Measurements from ENCODE around the gene PLPP3.
"Not testable (repeated sequence)": the region's sequence is repeated elsewhere in the genome, so short reads cannot be mapped to it uniquely, and the experiment has no call there.

Gene PLPP3

DNA sequence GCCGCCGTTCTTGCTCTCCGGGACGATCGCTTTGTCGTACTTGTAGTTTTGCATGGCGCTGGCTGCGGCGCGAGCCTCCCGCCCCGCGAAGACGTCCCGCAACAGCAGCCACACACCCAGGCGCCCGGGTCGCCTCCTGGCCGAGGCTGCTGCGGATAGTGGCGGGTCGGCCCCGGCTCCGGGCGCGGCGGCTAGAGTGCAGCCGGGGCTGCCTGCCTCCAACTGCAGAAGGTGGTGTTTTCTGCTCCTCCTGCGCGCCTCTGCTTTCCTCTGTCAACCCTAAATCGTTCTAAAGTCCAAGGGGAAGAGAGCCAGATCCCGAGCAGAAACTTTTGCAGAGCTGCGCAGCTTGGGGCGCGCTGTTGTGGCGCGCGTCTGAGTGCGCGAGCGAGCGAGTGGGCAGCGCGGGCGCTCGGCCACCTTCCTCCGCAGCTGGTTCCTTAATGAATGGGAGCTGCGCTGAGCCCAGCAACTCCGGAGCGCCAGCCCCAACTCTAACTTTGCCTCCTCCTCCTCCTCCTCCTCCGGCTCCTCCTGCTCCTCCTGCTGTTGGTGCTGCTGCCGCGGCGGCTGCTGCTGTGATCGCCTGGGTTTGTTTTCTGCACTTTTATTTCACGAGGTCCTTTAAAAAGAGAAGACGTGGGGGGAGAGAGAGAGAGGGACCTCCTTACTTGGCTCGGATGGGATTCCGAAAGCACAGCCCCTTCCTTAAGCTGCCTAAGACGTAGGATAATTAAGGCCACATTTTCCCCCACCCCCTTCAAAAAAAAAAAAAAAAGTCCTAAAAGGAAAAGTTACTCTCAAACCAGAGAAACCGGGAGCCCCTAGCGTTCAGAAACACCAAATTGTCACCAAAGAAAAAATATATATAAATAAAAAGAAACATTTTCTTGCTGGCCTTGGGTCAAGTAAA is at the start of gene PLPP3:
Gene PLPP3 (minus strand): TSS at position 601 of the 913 bp plus-strand sequence. CDS start 547 bp downstream, at position 54.
- no peak for DNase-seq

DNA sequence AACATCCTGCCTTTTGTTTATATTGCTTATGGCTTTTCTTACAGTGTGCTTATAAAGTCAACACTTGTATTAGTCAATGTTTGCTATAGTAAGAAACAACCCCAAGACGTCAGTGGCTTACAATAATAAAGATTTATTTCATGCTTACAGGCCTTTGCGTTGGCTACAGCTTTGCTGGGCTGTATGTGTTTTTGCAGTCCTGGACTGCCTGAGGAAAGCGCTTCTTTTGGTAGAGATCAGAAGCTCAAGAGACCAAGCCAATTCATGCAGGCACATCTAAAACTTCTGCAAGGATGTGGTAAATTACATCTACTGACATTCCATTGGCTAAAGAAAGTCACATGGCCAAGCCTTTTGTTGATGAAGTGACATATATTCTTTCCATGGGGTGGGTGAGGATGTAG is 48.3 kb upstream of the PLPP3 start:
- DNase-seq, result no peak

DNA sequence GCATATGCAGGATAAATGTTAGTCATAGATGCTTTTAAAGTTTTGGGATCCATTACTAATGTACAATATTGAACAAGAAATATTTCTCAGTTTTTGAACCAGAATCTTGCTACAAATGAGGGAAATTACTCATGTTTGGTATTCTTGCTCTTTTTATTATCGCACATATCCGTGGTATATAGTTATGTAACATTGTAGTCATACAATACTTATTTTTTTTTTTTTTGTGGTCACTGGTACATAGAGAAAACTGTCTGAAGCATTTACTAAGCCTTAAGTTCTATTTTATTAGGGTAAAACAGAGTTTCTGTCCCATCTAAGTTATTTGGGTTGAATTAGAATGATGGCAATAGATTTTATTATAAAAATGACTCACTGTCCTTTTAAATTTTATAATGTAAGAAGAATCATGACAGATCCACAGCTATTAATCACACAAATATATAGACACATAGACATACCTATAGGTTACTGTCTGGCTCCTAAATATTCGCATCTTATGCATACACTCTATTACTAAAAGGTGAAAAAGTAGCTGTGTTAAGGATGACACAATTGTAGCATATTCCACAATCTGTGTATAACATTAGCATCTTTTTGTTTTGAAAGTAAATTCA is 47.8 kb upstream of the PLPP3 start:
- no peak for DNase-seq

DNA sequence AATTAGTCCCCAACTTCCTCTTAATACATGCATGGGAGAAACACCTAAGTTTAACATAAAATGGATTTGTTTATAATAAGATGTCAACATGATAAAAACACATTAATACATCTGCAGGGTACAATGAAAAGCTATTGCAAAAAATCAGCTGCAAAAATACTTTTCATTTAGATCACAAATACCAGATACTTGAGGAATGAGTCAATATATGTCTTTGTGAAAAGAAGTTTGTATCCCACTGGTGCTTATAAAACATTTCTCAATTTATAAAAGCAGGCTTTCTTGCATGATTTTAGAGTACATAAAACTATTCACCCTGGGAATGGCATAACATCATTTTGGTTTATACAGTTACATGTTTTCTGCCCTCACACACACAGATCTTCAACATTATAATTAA is 47.2 kb upstream of the PLPP3 start:
- DNase-seq, result no peak

DNA sequence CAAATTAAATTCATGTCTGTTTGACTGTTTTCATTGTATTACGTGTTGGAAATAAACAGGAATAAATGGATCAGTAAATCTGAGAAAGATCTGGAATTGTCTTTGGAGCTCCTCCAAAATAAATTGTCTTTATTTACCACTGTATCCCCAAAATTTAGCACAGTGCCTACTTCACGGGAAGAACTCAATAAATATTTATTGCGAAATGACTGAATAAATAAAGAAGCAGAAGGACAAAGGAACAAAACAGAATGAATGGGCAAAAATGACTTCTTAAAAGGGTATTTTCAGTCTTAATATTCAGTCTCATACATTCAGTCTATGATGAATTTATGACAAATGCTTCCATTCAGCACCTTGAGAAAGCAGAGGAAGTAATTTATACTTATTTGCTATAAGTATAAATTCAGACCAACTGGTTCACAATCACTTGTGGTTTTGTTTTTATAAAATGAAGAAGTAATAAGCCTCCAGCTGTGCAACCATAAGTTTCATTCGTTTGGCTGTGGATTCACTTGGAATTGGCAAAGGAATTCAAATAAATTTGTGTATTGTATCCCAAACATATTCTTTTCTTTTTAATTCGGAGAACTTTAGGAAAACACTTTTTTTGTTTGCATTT is 46.6 kb upstream of the PLPP3 start:
- DNase-seq, result no peak

DNA sequence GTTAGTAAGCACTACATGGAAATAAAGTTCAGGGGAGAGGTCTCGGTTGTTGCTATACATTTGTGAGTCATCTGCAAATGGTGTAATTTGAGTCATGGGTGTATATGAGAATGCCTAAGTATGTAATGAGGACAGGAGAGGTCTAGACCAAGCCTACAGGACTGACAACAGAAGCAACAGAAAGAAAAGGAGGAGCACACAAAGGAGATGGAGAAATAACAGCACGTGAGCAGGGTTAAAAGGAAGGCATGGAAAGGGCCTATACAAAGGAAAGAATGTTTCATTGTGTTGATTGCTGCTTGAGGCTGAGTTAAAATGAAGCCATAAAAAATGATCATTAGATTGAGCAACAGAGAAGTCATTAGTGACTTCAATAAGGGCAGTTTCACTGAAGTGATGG is 37.8 kb upstream of the PLPP3 start:
- no peak for DNase-seq

DNA sequence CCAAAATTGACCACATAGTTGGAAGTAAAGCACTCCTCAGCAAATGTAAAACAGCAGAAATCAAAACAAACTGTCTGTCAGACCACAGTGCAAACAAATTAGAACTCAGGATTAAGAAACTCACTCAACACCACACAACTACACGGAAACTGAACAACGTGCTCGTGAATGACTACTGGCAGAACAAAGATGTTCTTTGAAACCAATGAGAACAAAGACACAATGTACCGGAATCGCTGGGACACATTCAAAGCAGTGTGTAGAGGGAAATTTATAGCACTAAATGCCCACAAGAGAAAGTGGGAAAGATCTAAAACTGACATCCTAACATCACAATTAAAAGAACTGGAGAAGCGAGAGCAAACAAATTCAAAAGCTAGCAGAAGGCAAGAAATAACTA is 31.4 kb upstream of the PLPP3 start:
- not testable (repeated sequence) for DNase-seq

DNA sequence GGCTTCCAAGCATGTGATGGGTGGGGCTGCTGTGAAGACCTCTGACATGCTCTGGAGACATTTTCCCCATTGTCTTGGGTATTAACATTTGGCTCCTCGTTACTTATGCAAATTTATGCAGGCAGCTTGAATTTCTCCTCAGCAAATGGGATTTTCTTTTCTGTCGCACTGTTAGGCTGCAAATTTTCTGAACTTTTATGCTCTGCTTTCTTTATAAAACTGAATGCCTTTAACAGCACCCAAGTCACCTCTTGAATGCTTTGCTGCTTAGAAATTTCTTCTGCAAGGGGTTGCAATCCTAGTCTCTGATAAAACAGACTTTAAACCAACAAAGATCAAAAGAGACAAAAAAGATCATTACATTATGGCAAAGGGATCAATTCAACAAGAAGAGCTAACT is 30.7 kb upstream of the PLPP3 start:
- not testable (repeated sequence) for DNase-seq

DNA sequence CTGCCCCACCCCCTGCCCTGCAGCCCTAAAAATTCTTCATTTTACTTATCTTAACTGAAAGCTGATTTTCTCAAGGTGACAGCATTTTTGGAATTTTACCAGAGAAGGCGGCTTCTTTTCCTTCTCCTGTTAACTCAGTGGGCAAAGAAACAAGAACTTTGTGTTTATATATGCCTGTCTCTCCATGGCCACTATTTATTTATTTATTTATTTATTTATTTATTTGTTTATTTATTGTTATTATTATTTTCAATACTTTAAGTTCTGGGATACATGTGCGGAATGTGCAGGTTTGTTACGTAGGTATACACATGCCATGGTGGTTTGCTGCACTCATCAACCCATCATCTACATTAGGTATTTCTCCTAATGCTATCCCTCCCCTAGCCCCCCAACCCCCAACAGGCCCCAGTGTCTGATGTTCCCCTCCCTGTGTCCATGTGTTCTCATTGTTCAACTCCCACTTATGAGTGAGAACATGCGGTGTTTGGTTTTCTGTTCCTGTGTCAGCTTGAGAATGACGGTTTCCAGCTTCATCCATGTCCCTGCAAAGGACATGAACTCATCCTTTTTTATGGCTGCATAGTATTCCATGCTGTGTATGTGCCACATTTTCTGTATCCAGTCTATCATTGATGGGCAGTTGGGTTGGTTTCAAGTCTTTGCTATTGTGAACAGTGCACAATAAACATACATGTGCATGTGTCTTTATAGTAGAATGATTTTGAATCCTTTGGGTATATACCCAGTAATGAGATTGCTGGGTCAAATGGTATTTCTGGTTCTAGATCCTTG is 16.2 kb upstream of the PLPP3 start:
- DNase-seq, result not testable (repeated sequence)

DNA sequence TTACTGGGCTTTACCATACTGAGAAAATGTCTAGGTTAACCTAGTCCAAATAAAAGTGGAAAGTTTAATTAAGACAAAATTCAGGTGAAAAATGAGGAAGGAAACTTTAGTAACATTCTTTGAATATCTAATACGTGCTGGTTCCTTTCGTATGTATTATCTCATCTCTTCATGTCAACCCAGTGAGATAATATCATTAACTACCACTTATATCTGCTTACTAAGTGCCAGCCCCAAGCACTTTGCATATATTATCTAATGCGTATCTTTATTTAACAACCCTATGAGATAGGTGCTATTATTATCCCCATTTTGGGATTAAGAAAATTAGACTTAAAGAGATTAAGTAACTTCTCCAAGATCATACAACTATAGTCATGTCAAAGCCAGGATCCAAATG is 12.5 kb upstream of the PLPP3 start:
- DNase-seq, result no peak

DNA sequence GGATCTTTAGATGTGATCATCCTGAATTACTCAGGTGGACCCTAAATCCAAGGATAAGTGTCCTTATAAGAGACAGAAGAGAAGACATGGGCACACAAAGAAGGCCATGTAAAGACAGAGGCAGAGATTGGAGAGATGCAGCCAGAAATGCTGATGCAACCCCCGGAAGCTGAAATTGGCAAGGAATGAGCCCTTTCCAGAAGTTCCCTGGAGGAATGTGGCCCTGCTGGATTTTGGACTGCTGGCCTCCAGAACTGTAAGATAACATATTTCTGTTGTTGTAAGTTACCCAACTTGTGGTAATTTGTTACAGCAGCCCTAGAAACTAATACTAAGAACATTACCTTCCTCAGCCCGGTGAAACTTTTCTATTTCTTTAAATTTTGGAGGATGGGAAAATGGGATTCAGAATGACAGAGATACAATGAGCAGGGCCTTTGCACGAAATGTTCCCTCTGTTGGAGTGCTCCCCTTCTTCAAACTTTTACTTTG is 11.2 kb upstream of the PLPP3 start:
- no peak for DNase-seq

DNA sequence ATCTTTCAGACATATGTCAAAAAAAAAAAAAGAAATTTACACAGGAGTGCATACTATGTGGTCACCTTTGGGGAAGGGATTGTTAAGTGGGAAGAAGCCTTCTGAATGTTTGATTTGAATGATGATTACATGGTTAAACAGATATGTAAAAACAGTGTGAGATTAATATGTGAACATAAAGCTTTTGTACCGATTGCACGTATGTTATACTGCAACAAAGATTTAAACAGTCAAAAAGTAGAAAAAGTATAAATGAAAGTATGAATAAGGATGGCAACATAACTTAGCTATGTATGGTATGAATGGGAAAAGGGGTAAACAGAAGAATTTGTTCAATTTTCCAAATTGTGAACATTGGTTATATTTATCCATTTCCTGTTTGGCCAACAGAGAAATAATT is 10.0 kb upstream of the PLPP3 start:
- DNase-seq, result no peak

DNA sequence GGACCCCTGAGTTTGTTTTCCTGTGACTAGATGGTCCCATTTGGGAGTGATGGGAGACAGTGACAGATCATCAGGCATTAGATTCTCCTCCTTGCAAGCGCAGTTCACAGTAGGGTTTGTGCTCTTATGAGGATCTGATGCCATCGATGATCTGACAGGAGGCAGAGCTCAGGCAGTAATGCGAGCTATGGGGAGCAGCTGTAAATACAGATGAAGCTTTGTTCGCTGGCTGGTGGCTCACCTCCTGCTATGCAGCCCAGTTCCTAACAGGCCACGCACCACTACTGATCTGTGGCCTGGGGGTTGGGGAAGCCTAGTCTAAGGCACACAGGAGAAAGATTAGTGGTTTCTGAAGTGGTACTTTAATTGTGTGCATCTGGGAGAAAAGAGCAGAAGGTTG is 7.1 kb upstream of the PLPP3 start:
- no peak for DNase-seq

DNA sequence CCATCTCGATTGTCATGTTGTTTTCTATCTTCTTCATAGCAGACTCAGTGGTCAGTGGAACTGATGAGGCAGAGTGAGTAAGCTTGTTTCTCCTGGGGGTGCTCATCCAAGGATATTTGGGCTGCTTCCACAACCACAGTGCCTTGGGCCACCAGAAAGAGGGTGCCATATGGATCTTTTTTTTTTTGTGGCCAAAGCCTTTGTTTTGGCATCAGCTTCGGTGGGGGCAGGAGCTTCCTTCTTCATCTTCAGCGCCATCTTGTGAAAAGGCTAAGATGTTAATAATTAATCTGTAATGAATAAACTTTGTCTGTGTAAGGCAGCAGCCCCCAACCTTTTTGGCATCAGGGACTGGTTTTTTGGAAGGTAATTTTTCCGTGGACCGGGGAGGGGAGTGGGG is 6.6 kb upstream of the PLPP3 start:
- DNase-seq, result no peak

DNA sequence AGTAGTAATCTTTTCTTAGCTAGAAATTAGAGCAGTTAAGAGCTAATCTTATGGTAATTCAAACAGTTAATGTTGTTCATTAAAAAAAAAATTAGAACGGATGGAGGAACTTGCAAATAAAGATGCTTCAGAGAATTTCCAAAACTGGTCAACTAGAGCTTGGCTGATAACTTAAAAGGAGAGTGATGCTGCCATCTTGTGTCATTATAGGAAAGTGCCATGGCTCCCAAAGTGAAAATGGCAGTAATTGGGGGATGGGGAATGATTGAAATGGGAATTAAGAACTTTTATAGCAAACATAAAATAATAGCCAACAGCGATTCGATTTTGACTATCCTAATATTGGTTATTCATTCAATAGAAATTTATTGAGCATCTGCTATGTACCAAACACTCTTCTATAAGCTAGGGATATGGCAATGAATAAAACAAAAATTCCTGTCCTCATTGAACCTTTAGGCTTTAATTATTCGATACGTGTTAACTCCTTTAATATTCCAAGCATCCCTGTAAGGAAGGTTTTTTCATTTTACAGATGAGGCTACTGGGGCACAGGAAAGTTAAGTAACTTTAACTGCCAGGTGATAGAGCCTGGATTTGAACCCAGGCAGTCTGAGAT is 5.7 kb upstream of the PLPP3 start:
- no peak for DNase-seq

DNA sequence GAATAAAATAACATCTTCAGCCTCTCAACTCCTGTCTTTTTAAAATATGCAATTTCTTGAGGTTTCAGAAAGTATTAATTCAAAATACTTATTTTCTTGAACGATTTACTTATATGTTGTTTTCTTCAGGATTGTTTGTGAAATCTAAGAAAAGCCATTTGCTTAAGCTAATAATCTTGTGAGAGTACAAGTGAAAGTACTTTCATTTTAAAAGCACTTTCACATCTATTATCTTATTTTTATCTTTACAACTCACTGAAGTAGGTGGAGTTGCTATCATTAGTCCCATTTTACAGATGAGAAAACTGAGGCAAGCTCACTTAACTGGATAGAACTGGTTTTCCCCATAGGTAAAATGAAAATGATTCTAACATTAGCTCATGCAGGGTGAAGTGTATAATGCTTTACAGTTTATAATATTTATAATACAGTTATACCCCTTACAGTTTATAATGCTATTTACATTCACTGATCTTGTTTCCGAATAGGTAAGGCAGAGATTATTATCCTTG is 4.7 kb upstream of the PLPP3 start:
- no peak for DNase-seq

DNA sequence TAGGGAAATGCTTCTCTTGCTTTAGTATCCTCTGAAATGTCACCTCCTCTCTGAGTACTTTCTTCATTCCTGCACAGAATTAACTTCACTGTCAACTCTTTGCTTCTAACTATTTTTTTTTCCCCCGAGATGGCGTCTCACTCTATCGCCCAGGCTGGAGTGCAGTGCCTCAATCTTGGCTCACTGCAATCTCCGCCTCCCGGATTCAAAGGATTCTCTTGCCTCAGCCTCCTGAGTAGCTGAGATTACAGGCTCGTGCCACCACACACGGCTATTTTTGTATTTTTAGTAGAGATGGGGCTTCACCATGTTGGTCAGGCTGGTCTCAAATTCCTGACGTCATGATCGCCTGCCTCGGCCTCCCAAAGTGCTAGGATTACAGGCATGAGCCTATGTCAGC is 1.4 kb upstream of the PLPP3 start:
- DNase-seq, result no peak

DNA sequence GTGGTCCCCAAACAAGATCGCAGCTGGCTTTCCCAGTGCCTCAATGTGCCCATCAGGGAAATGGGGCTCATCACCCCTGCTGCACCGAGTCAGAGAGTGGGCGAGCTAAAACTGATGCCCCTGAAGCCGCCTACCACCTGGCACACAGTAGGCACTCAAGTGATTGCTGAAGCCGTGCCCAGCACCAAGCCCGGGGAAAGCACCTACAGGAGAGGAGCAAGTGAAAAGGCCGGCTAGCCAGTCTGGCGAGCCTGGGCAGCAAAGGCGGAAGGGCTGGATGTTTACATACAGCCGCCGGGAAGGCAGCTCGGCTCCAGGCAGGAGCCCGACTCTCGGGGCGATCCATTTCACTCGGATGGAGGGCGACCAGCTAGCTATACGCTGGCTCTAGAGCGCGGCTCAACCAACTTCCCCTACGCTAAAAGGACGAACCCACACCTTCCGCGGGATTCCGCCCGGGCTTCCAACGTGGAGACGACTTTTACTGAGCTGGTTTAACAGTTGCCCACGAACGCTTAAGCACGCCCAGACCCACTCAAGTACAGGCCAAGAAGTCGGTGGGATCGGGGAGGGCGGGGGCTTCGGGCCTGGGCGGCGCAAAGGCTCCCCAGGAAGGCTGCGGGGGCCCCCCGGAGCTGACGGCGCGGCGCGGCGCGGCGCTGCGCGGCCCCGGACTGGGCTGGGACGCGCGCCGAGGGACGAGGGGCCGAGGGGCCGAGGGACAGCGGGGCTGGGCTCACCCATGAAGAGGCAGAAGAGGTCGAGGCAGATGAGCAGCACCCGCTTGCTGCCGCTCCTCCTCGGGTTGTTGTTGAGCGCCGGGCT is 1.0 kb downstream of the PLPP3 start:
- no peak for DNase-seq

DNA sequence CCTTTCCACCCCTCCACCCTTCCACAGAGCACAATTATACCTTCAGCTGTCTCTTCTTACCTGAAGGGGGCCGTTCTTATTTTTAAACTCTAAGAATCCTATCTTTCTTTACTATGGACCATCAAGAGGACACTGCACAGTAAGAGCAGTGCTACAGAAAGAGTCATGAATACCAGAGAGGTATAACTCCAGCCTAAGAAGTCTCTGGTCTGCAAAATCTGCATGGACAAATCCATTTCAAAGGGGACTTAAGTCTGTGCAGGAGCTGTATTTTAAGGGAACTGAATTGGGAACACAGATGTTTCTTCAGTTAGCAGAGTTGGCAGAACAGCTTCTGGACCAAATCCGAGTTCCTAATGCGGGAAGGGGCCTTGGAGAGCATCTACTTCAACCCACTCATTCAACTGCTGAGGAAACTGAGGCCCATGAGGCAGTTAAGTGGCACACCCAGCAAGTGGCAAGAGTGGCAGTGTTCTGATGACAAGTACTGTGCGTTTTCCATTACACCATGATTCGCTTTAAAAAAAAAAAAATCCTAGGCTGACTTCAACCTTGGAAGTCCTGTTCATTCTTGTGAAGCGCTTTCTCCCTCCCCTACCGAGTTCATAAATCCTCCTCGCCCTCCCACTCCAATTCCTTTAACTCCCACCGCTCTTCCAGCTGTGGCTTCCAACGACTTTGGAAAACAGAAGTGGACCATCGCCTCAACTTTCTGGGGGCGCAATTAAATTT is 1.8 kb downstream of the PLPP3 start:
- no peak for DNase-seq

DNA sequence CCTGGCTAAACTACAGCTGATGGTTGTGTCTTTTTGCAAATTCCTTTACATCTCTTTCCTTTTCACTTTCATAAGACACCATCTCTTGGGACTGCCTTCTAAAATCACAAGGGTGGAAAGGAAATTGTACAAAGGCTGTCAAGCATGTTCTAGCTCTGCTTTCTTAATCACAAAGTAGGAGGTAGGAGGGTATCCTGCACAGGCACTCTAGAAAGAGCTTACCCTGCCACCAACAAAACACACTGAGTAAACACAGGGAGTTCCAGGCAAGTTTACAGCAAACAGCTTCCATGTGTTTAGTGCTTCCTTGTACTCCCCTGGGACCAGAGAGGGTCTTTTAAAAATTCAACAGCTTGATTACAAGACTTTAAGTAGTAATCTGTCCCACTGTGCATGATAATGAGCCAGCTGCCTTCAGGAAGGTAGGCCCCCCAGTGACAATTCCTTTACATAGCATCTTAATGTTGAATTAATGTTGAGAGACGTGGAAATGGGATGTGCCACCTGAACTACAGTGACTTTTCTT is 2.4 kb downstream of the PLPP3 start:
- DNase-seq, result no peak

Measured in NCI-H187 treated with DMSO at 0.1 percent for 48 hours (cell line).